Measurements from ENCODE around the gene USP3.

Gene USP3

DNA sequence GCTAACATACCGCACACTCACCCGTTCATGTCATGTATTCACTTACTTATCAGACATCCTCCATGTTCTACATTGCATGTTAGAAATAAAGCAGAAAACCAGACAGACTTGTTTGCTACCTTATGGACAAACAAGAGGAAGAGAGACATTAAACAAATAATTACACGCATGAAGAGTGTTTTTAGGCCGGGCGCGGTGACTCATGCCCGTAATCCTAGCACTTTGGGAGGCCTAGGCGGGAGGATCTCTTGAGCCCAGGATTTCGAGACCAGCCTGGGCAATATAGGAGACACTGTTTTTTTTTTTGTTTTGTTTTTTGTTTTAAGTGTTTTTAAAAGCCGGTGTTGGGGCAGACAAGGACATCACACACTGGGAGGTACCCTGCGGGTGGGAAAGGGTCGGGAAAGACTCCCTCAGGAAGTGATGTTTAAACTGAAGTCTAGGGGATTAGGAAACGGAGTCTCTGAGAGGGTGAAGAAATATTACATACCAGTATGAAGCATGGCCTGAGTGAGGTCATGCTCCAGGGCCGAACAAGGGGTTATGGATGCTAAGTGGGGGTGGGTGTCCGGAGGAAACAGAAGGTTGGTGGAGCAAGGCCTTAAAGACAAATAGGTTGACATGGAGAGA lies 2.1 kb upstream of the USP3 start:
- Histone ChIP-seq H3K79me1 (ENCODE audit: low read depth, low read length) (peaks cover 3% of the 10 kb centered on the region), H3K36me3 (replicated peaks in 1 of 2; ENCODE audit: control insufficient read depth in 2 of 2, insufficient read depth in 2 of 2, low read length in 2 of 2) (no peaks in the 10 kb centered on the region), H3K4me1 (ENCODE audit: control insufficient read depth in 2 of 2, insufficient read depth in 1 of 2, low read depth in 1 of 2, low read length in 2 of 2) (peaks cover 8 to 16% of the 10 kb centered on the region in 2 donors), H2BK12ac (ENCODE audit: low read length) (no peak overlapping the region), H2BK15ac (ENCODE audit: low read length) (no peak overlapping the region), H3K14ac (ENCODE audit: low read length) (no peak overlapping the region), H3K9ac (ENCODE audit: low read depth, low read length, poor library complexity) (no peak overlapping the region), H3K18ac (ENCODE audit: low read length) (no peak overlapping the region), H2AFZ (ENCODE audit: low read length) (no peak overlapping the region), H3K4me2 (ENCODE audit: insufficient read depth, low read length, poor library complexity, severe bottlenecking) (no peak overlapping the region), H4K8ac (ENCODE audit: low read depth, low read length) (no peak overlapping the region), H4K91ac (ENCODE audit: low read depth, low read length, poor library complexity) (no peak overlapping the region), H2BK5ac (ENCODE audit: low read length) (no peak overlapping the region), H2BK120ac (ENCODE audit: low read depth, low read length) (no peak overlapping the region), H3K9me3 (replicated peaks in 1 of 2; ENCODE audit: control insufficient read depth in 2 of 2, insufficient read depth in 1 of 2, low read depth in 1 of 2, low read length in 2 of 2) (no peaks in the 10 kb centered on the region), H3K4me3 (ENCODE audit: low read length in 2 of 2) (no peak overlapping the region), H3K23ac (ENCODE audit: low read depth, low read length, poor library complexity) (no peak overlapping the region), H2AK5ac (ENCODE audit: low read depth, low read length) (no peak overlapping the region), H3K4ac (ENCODE audit: low read length) (no peak overlapping the region), H3K27me3 (ENCODE audit: control insufficient read depth in 3 of 3, insufficient read depth in 3 of 3, low read depth in 1 of 3, low read length in 3 of 3) (peaks cover 0 to 35% (median 0%) of the 10 kb centered on the region in 3 experiments), H3K27ac (replicated peaks; ENCODE audit: low read length) (no peak overlapping the region)
- no peak for DNase-seq (ENCODE audit: low spot score)
- no CpG with 5 or more reads among the region's 15 CpGs for WGBS, 2 donors (ENCODE audit: extremely low coverage in 2 of 2, insufficient read length in 2 of 2, insufficient replicate concordance in 1 of 2)

DNA sequence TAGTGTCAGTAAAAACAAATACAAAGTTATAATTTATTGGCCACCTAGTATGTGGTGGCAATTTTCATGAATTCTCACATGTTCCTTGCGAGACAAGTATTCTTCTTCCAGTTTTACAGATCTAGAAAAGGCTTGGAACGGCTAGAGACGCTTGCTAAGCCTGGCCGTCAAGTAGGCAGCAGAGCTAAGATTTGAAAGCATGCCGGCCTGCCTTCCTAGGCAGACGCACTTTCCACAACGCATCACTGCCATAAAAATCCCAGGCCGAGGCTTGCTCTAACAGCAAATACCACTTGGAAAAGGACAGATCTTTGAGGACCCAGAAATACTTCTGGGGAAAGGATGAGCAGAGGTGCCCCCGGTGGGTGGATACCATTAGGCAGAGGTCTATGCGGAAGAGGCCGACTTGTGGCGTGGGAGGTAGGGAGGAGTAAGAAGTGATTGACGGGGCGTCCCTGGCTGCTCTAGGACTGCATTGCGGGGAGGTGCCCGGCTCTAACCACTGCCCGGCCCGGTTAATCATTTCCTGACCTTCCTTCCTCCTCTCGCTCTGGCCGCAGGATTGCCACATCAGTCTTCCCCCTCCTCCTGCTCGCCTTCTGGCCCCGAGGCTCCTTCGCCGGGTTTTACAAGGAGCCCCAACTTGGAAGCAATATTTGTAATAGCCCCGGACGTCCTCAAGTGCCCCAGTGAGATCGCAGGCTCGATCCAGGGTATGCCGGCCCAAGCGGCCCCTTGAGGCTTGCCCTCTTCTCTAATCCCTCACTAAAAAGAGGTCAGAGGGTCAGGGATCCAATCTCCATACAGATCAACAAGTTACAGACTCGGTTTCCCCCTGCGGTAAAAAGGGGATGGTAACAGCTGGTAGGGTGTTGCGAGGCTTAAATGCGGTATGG lies 1.3 kb upstream of the USP3 start:
- Histone ChIP-seq H4K8ac (ENCODE audit: low read depth, low read length) (no peak overlapping the region), H2BK5ac (ENCODE audit: low read length) (no peak overlapping the region), H3K27me3 (ENCODE audit: control insufficient read depth in 3 of 3, insufficient read depth in 3 of 3, low read depth in 1 of 3, low read length in 3 of 3) (peaks cover 0 to 35% (median 0%) of the 10 kb centered on the region in 3 experiments), H2BK15ac (ENCODE audit: low read length) (no peak overlapping the region), H3K9me3 (replicated peaks in 1 of 2; ENCODE audit: control insufficient read depth in 2 of 2, insufficient read depth in 1 of 2, low read depth in 1 of 2, low read length in 2 of 2) (no peaks in the 10 kb centered on the region), H3K4ac (ENCODE audit: low read length) (no peak overlapping the region), H2AFZ (ENCODE audit: low read length) (peak overlapping the region; percentile 90), H2BK12ac (ENCODE audit: low read length) (no peak overlapping the region), H3K4me3 (ENCODE audit: low read length in 2 of 2) (peak overlapping the region; percentile 75 to 93), H3K4me2 (ENCODE audit: insufficient read depth, low read length, poor library complexity, severe bottlenecking) (peak overlapping the region; percentile 97), H2BK120ac (ENCODE audit: low read depth, low read length) (no peak overlapping the region), H3K23ac (ENCODE audit: low read depth, low read length, poor library complexity) (no peak overlapping the region), H3K14ac (ENCODE audit: low read length) (no peak overlapping the region), H3K4me1 (ENCODE audit: control insufficient read depth in 2 of 2, insufficient read depth in 1 of 2, low read depth in 1 of 2, low read length in 2 of 2) (peaks cover 8 to 20% of the 10 kb centered on the region in 2 donors), H3K18ac (ENCODE audit: low read length) (no peak overlapping the region), H3K79me1 (ENCODE audit: low read depth, low read length) (peaks cover 3% of the 10 kb centered on the region), H2AK5ac (ENCODE audit: low read depth, low read length) (no peak overlapping the region), H3K9ac (ENCODE audit: low read depth, low read length, poor library complexity) (peak overlapping the region; percentile 0), H3K36me3 (replicated peaks in 1 of 2; ENCODE audit: control insufficient read depth in 2 of 2, insufficient read depth in 2 of 2, low read length in 2 of 2) (no peaks in the 10 kb centered on the region), H4K91ac (ENCODE audit: low read depth, low read length, poor library complexity) (no peak overlapping the region), H3K27ac (replicated peaks; ENCODE audit: low read length) (no peak overlapping the region)
- DNase-seq (ENCODE audit: low spot score), result no peak
- WGBS, 2 donors (ENCODE audit: extremely low coverage in 2 of 2, insufficient read length in 2 of 2, insufficient replicate concordance in 1 of 2), result no CpG with 5 or more reads among the region's 34 CpGs

DNA sequence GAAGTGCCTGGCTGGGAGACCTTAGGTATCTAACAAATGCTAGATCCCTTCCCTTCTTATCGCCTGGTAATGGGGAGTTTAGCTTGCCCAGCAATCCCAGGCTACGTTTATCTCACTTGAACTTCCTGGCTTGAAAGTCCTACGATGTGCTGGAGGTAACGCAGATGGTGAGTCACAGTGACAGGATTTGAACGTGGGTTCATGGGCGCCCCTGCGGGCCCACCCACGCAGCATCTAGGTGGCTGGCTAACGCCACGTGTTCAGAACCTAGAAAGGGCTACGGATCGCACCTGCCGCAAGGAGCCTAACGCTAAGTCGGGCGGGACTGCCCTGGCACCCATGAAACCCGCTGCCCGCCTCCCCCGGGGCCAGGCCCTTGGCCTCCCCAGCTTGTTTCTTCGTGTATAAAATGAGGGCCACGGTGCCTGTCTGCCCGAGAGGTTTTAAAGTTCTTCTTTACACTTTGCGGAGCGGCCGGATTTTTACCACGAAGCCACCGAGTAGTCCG lies 600 bp upstream of the USP3 start:
- WGBS, 2 donors (ENCODE audit: extremely low coverage in 2 of 2, insufficient read length in 2 of 2, insufficient replicate concordance in 1 of 2), result no CpG with 5 or more reads among the region's 28 CpGs
- no peak overlapping the region for H4K91ac ChIP-seq (ENCODE audit: low read depth, low read length, poor library complexity)
- no peak overlapping the region for H2BK5ac ChIP-seq (ENCODE audit: low read length)
- H3K36me3 ChIP-seq (replicated peaks in 1 of 2; ENCODE audit: control insufficient read depth in 2 of 2, insufficient read depth in 2 of 2, low read length in 2 of 2), result no peaks in the 10 kb centered on the region
- H3K79me1 ChIP-seq (ENCODE audit: low read depth, low read length), result peaks cover 3% of the 10 kb centered on the region
- no peak overlapping the region for H4K8ac ChIP-seq (ENCODE audit: low read depth, low read length)
- H2BK12ac ChIP-seq (ENCODE audit: low read length), result no peak overlapping the region
- H3K27me3 ChIP-seq (ENCODE audit: control insufficient read depth in 3 of 3, insufficient read depth in 3 of 3, low read depth in 1 of 3, low read length in 3 of 3), result peaks cover 0 to 35% (median 0%) of the 10 kb centered on the region in 3 experiments
- peak overlapping the region; percentile 97 for H3K4me2 ChIP-seq (ENCODE audit: insufficient read depth, low read length, poor library complexity, severe bottlenecking)
- no peak for DNase-seq (ENCODE audit: low spot score)
- H3K9me3 ChIP-seq (replicated peaks in 1 of 2; ENCODE audit: control insufficient read depth in 2 of 2, insufficient read depth in 1 of 2, low read depth in 1 of 2, low read length in 2 of 2), result no peaks in the 10 kb centered on the region
- peak overlapping the region; percentile 2 for H3K18ac ChIP-seq (ENCODE audit: low read length)
- H3K27ac ChIP-seq (replicated peaks; ENCODE audit: low read length), result no peak overlapping the region
- peak overlapping the region; percentile 75 to 93 for H3K4me3 ChIP-seq (ENCODE audit: low read length in 2 of 2)
- H2BK15ac ChIP-seq (ENCODE audit: low read length), result peak overlapping the region; percentile 60
- H3K14ac ChIP-seq (ENCODE audit: low read length), result no peak overlapping the region
- H2BK120ac ChIP-seq (ENCODE audit: low read depth, low read length), result no peak overlapping the region
- no peak overlapping the region for H3K4ac ChIP-seq (ENCODE audit: low read length)
- peak overlapping the region; percentile 0 for H3K9ac ChIP-seq (ENCODE audit: low read depth, low read length, poor library complexity)
- H2AK5ac ChIP-seq (ENCODE audit: low read depth, low read length), result no peak overlapping the region
- peak overlapping the region; percentile 0 for H3K23ac ChIP-seq (ENCODE audit: low read depth, low read length, poor library complexity)
- H2AFZ ChIP-seq (ENCODE audit: low read length), result peak overlapping the region; percentile 90
- H3K4me1 ChIP-seq (ENCODE audit: control insufficient read depth in 2 of 2, insufficient read depth in 1 of 2, low read depth in 1 of 2, low read length in 2 of 2), result peaks cover 8 to 25% of the 10 kb centered on the region in 2 donors
